ENCODE data around the gene LRP11.

Gene LRP11

GRCh38 chr6:149771925-149772324 lies 92.2 kb downstream of the LRP11 start:
- H3K36me3 ChIP-seq (ENCODE audit: control insufficient read depth, insufficient read depth, low read length), result no peaks in the 10 kb centered on the region; the same call in 1 of the 2 replicates
- DNase-seq (ENCODE audit: extremely low read depth, insufficient read length), result no peak

GRCh38 chr6:149771185-149771584 lies 93.0 kb downstream of the LRP11 start:
- H3K27me3 ChIP-seq (replicated peaks; ENCODE audit: control insufficient read depth, insufficient read depth, low read length), result no peaks in the 10 kb centered on the region
- TF ChIP-seq CTCF (IDR thresholded peaks at IDR 0.05; ENCODE audit: insufficient read depth, low read length, poor library complexity, severe bottlenecking), result no peak

More at GRCh38 chr6:149771925-149772324, 92.2 kb downstream of the LRP11 start:
- no peak for TF ChIP-seq CTCF (IDR thresholded peaks at IDR 0.05; ENCODE audit: insufficient read depth, low read length, poor library complexity, severe bottlenecking)
- Histone ChIP-seq H3K27me3 (replicated peaks; ENCODE audit: control insufficient read depth, insufficient read depth, low read length) (no peaks in the 10 kb centered on the region), H3K4me3 (replicated peaks; ENCODE audit: low read depth, low read length) (no peak overlapping the region)

GRCh38 chr6:149769676-149770075 lies 94.5 kb downstream of the LRP11 start:
- TF ChIP-seq CTCF (IDR thresholded peaks at IDR 0.05; ENCODE audit: insufficient read depth, low read length, poor library complexity, severe bottlenecking), result no peak
- Histone ChIP-seq H3K27me3 (replicated peaks; ENCODE audit: control insufficient read depth, insufficient read depth, low read length) (no peaks in the 10 kb centered on the region), H3K36me3 (ENCODE audit: control insufficient read depth, insufficient read depth, low read length) (no peaks in the 10 kb centered on the region), H3K4me3 (replicated peaks; ENCODE audit: low read depth, low read length) (no peak overlapping the region)
- DNase-seq (ENCODE audit: extremely low read depth, insufficient read length), result no peak

More at GRCh38 chr6:149771185-149771584, 93.0 kb downstream of the LRP11 start:
- Histone ChIP-seq H3K4me3 (replicated peaks; ENCODE audit: low read depth, low read length) (no peak overlapping the region), H3K36me3 (ENCODE audit: control insufficient read depth, insufficient read depth, low read length) (no peaks in the 10 kb centered on the region; the same call in 1 of the 2 replicates)
- no peak for DNase-seq (ENCODE audit: extremely low read depth, insufficient read length)

Measured in GM06990 (cell line).